ENCODE measurements around the gene IFITM1. TPM values are rescaled to one million over a fixed set of nuclear protein-coding genes. Genes with fewer than 3 reads are reported as not detected.
A peak's percentile ranks its signal among the peaks of the same experiment; 100 is the strongest.
"Not testable (repeated sequence)": the region's sequence is repeated elsewhere in the genome, so short reads cannot be mapped to it uniquely, and the experiment has no call there.

Gene IFITM1
- total and polyA plus RNA-seq, 2 of the 8 experiments (the other 6 are each of a cell fraction or from before 2014, with no cell fraction given): 394 to 1,464 TPM

GRCh38 chr11:350033-350722, 36.3 kb downstream of the IFITM1 start:
- ChIA-PET CTCF (ENCODE audit: partially characterized antibody) (interaction anchor here (1.4 kb wide), 1 partner anchor 44 kb away, joined by 4 read pairs; no protein-coding TSS in a partner anchor), POLR2A (ENCODE audit: partially characterized antibody) (interaction anchor here (0.9 to 1.1 kb wide), 3 partner anchors 9 to 100 kb away, joined by 3 read pairs; no protein-coding TSS in a partner anchor)
- not testable (repeated sequence) for H4K91ac ChIP-seq (replicated peaks; ENCODE audit: insufficient read length, low read length); H3K27ac ChIP-seq (ENCODE audit: low read depth, low read length); H3K4me2 ChIP-seq (ENCODE audit: insufficient read depth in 1 of 2, low read depth in 2 of 2, low read length in 2 of 2); H3K27me3 ChIP-seq (replicated peaks in 1 of 4; ENCODE audit: control insufficient read depth in 3 of 4, extremely low read depth in 1 of 4, insufficient read depth in 3 of 4, low read length in 3 of 4); H4K20me1 ChIP-seq (replicated peaks in 1 of 2; ENCODE audit: control insufficient read depth in 1 of 2, insufficient read depth in 2 of 2, low read length in 2 of 2); H3K4me1 ChIP-seq (replicated peaks in 1 of 4; ENCODE audit: control insufficient read depth in 3 of 4, insufficient read depth in 4 of 4, low read length in 3 of 4); H3K4me3 ChIP-seq (ENCODE audit: extremely low read depth in 1 of 4, insufficient read depth in 2 of 4, low read depth in 3 of 4, low read length in 4 of 4); H3K9me3 ChIP-seq (ENCODE audit: insufficient read depth in 2 of 2, low read depth in 1 of 2, low read length in 1 of 2); H3K4ac ChIP-seq (replicated peaks; ENCODE audit: insufficient read length, low read depth, low read length); H3K23me2 ChIP-seq (ENCODE audit: low read depth, low read length); H4K5ac ChIP-seq (ENCODE audit: insufficient read length, low read depth, low read length); DNase-seq (ENCODE audit: low read depth in 1 of 2, low spot score in 2 of 2); H3K14ac ChIP-seq (ENCODE audit: insufficient read length); H3K79me2 ChIP-seq (ENCODE audit: control insufficient read depth in 1 of 2, insufficient read depth in 2 of 2, low read length in 2 of 2); H3K79me1 ChIP-seq (ENCODE audit: low read depth, low read length); H3K36me3 ChIP-seq (ENCODE audit: control insufficient read depth in 2 of 4, insufficient read depth in 4 of 4, low read length in 3 of 4); H2AFZ ChIP-seq (ENCODE audit: low read length); H2BK120ac ChIP-seq (replicated peaks; ENCODE audit: low read depth, low read length); H3K23ac ChIP-seq (ENCODE audit: insufficient read length); H4K8ac ChIP-seq (ENCODE audit: extremely low read depth, insufficient read depth, low read length); FAIRE-seq; H3K9ac ChIP-seq (replicated peaks in 1 of 4; ENCODE audit: extremely low read depth in 1 of 4, low read depth in 3 of 4, low read length in 3 of 4)
- Histone ChIP-seq H2BK5ac (ENCODE audit: low read depth, low read length) (peak overlapping the region; percentile 73; the same call in 1 of the 2 replicates), H2AK5ac (ENCODE audit: low read depth, low read length) (peak overlapping the region; percentile 95), H2BK12ac (ENCODE audit: low read depth, low read length) (peak overlapping the region; percentile 92; the same call in 1 of the 2 replicates), H3K18ac (ENCODE audit: extremely low read depth, low read length) (peak overlapping the region; percentile 5; the same call in 1 of the 2 replicates), H2BK20ac (ENCODE audit: low read length) (0 out of 2 replicates have a peak overlapping the region, but pooled peaks have one; percentile 72), H3K56ac (replicated peaks; ENCODE audit: insufficient read length, low read depth, low read length) (peak overlapping the region; percentile 99), H2BK15ac (ENCODE audit: low read length) (peak overlapping the region; percentile 66)
- WGBS, 2 experiments (ENCODE audit: extremely low coverage in 1 of 2, insufficient coverage in 1 of 2, insufficient read length in 1 of 2, insufficient replicate concordance in 2 of 2, low coverage in 1 of 2, low lambda C conversion rate in 2 of 2, missing lambda C conversion rate in 1 of 2): 82% methylated on average over 14 of the region's 16 CpGs; no CpG with 5 or more reads in 1 of the 2 experiments
